ENCODE measurements around the gene CAD.
A peak's percentile ranks its signal among the peaks of the same experiment; 100 is the strongest.

The CAD gene

DNA sequence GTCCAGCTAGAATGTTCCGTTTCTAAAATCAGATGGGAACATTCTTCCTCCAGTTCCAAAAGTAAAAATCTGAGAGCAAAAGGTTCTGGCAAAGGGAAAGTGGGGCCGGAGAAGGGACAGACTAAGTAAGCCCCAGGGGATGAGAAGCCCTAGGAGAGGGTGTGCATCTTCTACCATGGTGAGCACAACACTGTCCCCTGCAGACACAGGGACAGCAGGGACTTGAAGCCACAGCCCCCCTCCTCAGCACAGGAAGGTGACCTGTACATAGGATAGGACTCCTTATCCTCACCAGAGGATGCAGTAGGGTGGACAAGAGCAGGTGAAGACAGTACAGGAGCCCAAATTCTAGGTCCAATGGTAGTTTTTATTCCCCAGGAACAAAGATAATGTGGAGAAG is 17.9 kb upstream of the CAD start:
- no peak for DNase-seq

DNA sequence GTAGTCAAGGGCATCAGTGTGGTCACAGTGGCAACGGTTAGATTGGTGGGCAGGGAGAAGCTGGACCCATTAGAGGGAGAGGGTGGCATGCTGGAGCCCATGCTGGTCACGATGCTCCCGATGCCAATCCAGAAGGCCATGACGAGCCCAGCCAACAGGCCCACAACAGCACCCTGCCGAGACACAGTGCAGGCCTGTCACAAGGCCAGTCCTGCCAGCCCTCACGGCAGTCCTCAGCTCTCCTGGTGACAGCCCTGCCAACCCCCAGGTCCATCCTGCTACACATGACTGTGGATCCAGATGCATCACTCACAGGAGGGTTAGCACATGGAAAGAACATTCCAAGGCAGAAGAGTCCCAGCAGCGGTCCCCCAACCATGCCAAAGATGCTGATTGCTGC is 15.5 kb upstream of the CAD start:
- no peak for DNase-seq

DNA sequence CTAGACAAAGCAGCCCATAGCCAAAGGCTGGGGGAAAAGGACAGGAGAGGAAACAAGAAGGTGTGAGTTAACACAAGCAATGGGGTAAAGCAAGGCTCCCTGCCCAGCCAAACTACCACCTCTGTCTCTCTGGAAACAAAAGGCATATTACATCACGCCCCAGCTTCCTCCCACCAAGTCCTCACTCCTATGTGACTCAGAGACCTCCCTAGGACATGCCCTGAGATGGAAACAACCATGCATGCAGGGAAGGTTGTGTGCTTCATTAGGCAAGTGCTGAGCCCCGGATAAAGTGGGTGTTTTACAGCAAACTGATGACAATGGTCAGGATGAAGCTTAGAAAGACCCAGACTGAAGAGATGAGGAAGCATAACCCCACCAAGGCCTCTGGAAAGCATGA is 14.3 kb upstream of the CAD start:
- DNase-seq: no peak

DNA sequence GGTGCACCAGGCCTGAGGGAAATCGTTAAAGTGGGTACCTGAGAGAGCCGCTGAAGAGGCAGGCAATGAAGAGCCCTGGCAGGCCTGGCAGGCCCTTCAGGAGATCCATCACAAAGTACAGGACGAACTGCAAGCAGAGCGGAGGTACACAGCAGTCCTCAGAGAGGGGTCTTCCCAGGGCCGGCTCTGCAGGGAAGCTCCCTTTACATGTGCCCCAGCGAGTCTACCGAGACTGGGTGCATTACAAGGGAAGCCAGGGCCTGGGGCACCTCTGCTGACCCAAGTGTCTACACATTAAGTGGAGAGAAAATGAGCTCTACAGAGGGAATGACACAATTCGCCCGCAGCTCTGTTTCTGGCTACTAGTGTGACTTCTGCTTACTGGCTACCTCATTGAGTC is 13.4 kb upstream of the CAD start:
- no peak for DNase-seq

DNA sequence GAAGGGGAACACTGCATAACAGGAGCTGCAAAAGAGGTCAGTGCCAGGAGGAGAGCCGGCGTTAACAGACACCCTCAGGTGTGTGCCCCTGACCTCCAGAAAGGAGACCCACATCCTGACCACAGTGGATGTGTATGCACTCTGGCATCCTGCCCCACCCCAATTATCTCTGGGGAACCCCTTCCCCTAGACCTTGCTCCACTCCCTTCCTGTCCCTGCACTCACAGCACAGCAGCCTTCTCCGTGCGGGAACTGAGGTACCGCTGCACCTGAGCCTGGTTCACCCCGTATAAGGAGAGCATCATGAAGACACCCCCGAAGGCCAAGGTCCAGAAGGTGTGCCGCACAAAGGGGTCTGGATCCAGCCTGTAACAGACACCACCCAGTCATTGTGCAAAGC is 12.6 kb upstream of the CAD start:
- no peak for DNase-seq

DNA sequence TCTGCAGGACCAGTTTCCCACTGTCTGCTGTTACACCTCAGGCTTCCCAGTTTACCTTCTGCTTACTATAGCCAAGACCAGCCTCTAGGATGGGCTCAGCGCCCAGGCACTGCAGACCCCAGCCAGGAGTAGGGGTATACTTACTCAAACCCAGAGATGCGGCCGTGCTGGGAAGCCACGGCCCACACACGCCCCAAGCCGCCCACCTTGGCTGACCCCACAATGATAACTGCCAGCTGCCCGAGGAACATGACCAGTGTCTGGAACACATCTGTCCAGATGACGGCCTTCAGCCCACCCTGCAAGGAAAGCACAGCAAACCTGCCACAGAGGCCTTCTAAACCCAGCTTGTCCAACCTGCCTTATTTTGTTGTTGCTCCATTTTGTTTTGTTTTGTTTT is 12.0 kb upstream of the CAD start:
- DNase-seq: no peak

DNA sequence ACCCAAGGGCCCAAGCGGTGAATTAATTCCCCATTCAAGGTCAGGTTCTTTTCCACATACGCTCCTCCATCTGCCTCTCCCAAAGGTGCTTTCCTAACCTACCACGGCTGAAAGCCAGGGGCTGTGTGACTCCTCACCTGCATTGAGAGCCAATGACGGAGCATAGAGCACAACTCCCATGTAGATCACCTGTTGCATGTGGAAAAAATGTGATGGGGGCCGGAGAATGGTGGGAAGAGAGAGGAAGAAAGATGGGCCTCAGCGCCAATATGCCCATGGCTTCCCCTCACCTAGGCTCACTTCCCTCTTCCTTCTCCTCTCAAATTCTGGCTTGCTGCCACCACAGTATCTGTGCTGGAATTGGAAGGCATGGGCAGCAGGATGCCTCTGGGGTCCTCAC is 10.8 kb upstream of the CAD start:
- DNase-seq: no peak

DNA sequence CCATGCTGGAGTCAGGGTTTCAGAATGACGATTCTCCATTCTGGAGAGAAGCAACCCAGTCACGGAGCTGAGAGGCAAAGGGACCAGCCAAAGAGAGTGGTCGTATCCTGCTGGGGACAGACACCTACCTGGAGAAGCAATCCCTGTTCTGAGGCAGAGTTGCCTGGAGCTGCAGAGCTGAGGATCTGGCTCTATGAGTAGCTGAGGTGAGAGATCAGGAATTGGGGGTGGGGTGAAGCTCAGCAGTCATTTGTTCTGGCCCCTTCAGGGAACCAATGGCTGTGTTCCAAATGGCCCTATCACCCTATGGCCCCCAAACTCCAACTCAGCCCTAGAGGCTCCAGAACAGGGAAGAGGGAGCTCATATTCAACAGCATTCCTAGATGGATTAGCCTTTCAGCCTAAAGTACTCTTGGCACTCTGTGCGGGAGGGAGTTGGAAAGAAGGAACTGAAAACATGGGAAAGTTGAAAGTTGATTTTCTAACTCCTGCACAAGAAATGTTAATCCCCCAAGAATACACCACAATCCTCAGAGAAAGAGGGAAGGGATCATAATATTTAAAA is 8.6 kb upstream of the CAD start:
- no peak for DNase-seq

DNA sequence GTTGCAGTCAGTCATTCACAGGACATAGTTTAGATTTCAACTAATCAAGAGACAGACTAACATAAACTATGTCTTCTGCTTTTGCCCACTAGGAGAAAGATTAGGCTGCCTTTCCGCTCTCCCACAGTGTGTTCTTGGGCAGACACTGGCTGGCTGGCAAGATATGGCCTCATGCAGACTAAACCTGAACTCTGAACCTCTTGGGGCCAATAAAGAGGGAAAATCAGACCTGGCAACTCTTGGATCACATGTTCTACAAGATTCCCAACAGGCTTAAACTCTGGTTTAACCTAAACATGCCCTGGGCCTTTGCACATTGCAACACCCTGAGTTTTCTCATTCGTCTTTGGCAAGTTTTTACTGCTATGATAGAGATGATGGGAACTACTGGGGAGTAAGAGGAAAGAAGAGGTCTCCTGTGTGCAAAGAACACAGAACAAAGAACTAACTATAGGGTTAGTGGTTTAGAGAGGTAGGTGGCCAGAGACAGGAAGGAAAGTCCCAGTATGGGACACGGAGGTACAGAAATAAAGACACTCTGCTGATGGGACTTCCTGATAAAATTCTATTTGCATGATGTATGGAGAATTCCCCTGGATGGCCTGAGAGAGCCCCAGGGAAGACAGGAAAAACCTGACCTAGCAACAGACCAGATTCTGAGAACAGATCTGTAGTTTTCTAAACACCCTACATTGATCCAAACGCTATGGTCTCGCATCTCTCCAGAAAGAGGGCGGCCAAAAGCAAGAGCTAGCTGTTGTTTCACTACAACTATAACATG is 7.4 kb upstream of the CAD start:
- no peak for DNase-seq

DNA sequence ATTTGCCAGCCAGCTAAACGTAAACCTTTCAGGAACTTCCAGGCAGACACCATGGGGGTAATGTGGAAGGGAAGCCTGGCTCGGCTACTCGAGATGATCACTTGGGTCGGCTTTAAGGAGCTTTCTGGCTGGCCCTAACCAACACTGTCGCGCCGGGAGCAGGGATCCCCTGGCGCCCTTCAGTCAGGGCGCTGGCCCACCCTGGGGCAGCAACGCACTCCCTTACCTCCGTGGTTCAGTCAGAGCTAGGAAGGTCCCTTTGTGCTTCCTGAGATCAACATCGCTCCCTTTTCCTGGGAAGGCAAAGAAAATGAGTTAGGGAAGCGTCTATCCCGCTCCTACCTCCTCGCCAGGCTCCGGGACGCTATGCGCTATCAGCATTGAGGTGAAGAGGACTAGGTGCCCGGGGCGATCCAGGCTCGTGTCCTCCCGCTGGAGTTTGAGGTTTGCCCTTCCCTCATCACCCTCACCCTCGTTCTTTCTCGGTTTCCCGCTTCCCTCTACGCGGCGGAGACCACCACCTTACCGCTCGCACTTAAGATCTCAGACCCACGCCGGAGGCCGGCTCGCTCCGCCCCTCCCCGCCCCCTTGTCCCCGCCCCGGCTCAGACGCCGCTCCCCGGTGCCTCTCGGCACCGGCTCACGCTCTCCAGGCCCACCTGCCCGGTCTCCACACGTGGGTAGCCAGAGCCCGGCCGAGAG is 5.8 kb upstream of the CAD start:
- no peak for DNase-seq

DNA sequence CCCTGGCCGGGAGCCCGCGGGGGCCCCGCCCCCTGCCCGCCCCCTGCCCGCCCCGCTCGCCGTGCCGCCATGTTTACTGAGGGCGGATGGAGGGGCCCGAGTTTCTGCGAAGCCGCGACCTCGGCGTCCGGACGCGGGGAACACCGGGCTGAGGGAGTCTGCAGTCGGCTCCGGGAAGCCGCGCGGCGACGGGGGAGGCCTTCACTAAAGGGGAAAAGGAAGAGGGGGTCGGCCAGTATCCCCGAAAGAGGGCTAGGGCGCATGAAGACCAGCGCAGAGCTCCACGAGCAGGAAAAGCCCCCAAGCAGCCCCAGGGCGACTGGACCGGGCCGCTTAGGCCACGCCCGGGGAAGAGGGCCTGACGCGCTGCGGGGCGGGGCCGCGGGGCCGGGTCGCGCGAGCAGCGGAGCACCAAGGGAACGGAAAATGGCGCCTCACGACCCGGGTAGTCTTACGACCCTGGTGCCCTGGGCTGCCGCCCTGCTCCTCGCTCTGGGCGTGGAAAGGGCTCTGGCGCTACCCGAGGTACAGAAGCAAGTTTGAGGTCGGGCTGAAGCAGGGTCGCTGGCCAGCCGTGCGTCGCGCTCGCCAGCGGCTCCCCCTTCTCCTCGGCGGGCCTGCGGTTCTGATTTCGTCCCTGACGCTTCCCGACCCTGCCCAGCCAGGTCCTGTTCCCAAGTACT is 5.1 kb upstream of the CAD start, which contains the start of the genes ATRAID and SLC5A6:
ATRAID (plus strand) TSS at position 99 of the 683 bp plus-strand sequence; CDS start at position 427, 328 bp downstream.
SLC5A6 (minus strand) TSS at position 326 of the 683 bp plus-strand sequence. CDS start 4,618 bp downstream, outside the sequence.
- peak; percentile 80 for DNase-seq

DNA sequence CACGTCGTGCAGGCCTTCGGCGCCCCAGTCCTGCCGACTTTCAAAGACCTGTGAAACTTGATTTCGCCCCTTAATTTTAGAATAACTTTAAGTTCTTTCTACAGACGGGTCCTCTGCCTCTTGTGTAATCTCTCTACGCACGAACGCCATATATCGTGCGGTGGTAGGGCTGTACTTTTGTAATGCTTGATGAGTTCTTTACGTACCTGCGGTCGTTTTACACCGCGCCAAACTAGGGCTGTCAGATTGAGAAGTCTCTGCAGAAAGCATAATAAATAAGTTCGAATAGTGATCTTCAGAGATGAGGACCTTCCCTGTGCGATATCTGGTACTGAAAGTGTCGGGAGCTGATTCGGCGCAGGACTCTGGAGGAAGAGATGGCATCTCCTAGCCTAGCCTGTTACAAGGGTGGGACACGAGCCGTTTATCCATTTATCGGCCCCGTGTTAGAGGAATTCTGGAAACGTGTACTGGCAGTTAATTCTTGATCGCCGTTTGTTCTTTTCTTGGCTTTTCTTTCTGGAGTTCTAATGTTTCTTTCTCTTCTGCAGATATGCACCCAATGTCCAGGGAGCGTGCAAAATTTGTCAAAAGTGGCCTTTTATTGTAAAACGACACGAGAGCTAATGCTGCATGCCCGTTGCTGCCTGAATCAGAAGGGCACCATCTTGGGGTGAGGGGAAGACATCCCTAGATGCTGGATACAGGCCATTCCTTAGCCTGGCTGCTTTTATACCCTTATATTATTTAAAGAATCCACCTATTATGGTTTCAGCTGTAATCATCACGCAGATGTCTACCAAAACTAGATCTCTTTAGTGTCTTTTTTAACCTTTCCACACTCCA is 4.3 kb upstream of the CAD start:
- DNase-seq: peak; percentile 42

DNA sequence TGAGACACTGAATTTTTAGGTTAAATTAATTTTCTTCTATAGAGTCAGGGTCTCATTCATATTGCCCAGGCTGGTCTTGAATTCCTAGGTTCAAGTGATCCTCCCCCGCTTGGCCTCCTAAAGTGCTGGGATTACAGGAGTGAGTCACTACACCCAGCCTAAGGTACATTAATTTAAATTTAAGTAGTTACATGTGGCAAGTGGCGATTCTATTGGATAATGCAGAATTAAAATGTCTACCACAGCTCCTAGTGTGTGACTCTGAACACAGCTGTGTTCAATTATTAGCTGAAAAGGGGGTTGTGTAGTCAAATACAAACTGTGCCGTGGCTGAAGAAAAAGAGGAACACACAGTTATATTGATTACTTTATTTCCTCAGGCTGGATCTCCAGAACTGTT is 2.2 kb upstream of the CAD start:
- DNase-seq: no peak

DNA sequence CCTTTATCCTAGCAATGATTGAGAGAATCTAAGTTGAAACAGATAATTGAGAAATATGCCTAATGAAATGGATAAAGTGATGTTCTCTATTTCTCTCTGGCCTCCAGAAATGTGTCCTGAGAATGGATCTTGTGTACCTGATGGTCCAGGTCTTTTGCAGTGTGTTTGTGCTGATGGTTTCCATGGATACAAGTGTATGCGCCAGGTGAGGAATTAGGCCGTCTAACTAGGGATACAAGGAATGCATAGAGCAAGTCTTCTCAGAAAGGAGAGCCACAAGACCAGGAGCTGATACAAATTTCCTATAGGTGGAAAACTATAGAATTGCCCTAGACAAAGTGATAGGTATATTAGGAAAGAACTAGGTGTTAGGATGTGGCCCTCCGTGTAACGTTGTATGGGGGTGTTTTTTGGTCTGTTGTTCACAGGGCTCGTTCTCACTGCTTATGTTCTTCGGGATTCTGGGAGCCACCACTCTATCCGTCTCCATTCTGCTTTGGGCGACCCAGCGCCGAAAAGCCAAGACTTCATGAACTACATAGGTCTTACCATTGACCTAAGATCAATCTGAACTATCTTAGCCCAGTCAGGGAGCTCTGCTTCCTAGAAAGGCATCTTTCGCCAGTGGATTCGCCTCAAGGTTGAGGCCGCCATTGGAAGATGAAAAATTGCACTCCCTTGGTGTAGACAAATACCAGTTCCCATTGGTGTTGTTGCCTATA is 592 bp upstream of the CAD start:
- no peak for DNase-seq

DNA sequence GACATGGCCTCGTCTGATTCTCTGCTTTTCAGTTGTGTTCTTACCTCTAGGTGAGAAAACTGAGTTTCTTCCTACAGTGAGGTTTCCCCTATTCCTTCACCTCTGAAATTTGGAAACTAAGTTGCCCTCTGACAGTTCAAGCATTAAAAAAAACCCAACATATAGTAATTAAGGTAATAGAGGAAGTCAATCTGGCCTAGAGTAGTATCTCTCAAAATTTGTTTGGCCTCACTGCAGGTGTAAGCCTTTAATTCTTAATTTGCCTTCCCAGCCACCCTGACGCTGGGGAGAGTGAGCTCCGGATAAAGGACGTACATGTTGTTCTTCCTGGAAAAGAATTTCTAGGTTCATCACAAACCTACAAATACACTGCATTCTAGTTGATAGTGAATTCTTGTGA is 1.4 kb downstream of the CAD start:
- DNase-seq: no peak

DNA sequence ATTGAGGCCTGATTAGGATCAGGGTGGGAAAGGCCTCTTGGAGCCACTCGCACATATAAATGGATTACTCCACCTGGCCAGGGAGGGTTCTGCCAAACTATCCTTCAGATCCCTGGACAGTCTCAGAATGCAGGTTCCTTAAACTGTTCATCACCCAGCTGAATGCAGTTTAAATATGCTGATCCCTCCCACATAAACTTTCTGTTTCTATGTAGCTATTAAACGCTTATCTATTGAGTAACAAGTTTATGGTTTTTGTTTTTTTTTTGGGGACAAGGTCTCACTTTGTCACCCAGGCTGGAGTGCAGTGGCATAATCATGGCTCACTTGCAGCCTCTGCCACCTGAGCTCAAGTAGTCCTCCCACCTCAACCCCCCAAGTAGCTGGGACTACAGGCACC is 1.9 kb downstream of the CAD start:
- no peak for DNase-seq

DNA sequence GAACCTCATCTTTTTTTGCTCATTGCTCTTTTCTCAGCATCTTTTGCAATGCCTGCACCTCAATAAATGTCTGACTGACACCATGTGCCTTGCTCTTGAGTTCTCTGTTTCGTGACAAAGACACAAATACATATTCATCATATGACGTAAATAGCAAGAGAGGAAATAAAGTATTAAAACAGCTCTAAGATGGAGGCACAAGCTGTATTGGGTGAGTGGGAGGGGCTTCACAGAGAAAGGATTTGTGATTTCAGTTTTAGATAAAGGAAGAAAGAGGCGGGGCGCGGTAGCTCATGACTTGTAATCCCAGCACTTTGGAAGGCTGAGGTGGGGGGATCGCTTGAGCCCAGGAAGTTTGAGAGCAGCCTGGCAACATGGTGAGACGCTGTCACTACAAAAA is 2.9 kb downstream of the CAD start:
- DNase-seq: no peak

DNA sequence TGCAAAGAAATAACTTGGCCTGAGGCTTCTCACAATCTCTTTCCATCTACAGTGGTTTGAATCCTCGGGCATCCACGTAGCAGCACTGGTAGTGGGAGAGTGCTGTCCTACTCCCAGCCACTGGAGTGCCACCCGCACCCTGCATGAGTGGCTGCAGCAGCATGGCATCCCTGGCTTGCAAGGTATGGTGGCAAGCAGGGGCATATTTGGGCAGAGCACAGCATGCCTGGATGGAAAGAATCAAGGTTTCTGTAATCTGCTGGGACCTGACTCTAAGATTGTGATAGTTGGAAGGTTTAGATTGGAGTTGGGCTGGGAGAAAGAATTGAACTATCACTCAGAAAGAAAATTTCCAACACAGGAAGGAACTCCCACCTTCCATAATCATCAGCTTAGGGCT is 4.0 kb downstream of the CAD start:
- DNase-seq: no peak

DNA sequence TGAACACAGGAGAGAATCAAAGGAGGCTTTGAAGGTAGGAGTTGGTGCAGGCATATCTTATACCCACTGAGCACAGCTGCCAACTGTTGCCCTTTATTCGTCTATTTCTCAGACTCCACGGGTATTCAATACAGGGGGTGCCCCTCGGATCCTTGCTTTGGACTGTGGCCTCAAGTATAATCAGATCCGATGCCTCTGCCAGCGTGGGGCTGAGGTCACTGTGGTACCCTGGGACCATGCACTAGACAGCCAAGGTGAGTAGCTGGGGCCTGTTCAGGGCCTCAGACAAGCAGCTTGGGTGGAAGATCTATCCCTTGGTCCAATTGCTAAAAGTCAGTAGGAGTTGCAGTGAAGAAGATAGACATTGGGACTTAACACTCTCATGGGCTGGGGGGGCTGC is 5.2 kb downstream of the CAD start:
- no peak for DNase-seq

DNA sequence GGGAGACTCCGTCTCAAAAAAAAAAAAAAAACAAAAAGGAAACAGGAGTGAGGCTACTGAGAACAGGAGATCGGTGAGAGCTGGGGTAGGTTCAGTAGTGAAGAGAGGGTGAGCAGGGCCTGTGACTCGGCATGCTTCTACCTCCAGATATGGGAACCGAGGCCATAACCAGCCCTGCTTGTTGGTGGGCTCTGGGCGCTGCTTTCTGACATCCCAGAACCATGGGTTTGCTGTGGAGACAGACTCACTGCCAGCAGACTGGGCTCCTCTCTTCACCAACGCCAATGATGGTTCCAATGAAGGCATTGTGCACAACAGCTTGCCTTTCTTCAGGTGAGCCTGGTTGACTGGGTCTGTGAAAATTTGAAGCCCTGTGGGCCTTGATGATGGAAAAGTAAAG is 6.2 kb downstream of the CAD start:
- DNase-seq: no peak

DNA sequence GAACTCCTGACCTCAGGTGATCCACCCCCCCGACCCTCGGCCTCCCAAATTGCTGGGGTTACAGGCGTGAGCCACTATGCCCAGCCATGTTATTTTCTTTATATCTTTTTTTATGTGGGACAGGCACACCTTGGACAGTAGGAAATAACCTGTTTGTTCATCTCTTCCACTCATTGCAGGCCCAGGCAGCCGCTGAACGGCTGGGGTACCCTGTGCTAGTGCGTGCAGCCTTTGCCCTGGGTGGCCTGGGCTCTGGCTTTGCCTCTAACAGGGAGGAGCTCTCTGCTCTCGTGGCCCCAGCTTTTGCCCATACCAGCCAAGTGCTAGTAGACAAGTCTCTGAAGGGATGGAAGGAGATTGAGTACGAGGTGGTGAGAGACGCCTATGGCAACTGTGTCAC is 8.4 kb downstream of the CAD start:
- no peak for DNase-seq

DNA sequence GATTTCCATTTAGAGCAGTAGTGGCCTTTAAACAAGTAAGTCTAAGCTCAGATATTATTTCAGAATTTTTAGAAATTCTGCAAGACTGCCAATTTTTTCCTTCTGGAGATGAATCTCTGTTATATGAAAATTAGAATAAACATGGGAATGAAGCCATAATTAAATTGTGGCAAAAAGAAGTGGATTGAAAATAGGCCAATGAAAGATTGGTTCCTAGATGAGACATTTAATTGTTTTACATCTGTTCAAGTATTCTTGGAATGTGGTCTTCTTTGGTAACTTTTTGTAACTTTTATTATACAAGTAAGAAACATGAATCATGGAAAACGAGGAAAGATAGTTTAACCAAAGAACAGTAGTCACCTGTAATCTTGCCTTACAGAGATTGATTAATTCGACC is 10.3 kb downstream of the CAD start:
- DNase-seq: no peak
